ENCODE measurements around the gene ZBTB32.

ZBTB32 gene

GRCh38 chr19:35742121-35742724, 37.9 kb downstream of the ZBTB32 start, which contains the start of gene IGFLR1:
IGFLR1 (minus strand) TSS chr19:35742452; CDS start chr19:35741180, 1,272 bp downstream.
- no peak for DNase-seq (ENCODE audit: low read depth)
- peak within 1 kb of the TSS; percentile 68 for H3K4me3 ChIP-seq (ENCODE audit: low read length)
- TF ChIP-seq CTCF (conservative IDR thresholded peaks at IDR 0.05; ENCODE audit: low read depth, low read length): no peak

GRCh38 chr19:35743640-35744429, 39.5 kb downstream of the ZBTB32 start:
- DNase-seq (ENCODE audit: low read depth): no peak
- no peak overlapping the region for H3K4me3 ChIP-seq (ENCODE audit: low read length)
- TF ChIP-seq CTCF (conservative IDR thresholded peaks at IDR 0.05; ENCODE audit: low read depth, low read length): no peak

- peak; percentile 59 for TF ChIP-seq CTCF (conservative IDR thresholded peaks at IDR 0.05; ENCODE audit: low read depth, low read length)
- H3K4me3 ChIP-seq (ENCODE audit: low read length): peak overlapping the region; percentile 96
- DNase-seq (ENCODE audit: low read depth): peak; percentile 83
Observed at GRCh38 chr19:35744430-35745327, 40.3 kb downstream of the ZBTB32 start.

- H3K4me3 ChIP-seq (ENCODE audit: low read length): peak within 1 kb of the TSS; percentile 96
- TF ChIP-seq CTCF (conservative IDR thresholded peaks at IDR 0.05; ENCODE audit: low read depth, low read length): no peak
- DNase-seq (ENCODE audit: low read depth): peak; percentile 97
Observed at GRCh38 chr19:35745328-35746086, 41.1 kb downstream of the ZBTB32 start, which contains the start of the genes PSENEN and U2AF1L4. PSENEN (plus strand) TSS chr19:35745651; CDS start chr19:35745931, 280 bp downstream. U2AF1L4 (minus strand) TSS chr19:35745418; CDS start chr19:35745391, 27 bp downstream.

- TF ChIP-seq CTCF (conservative IDR thresholded peaks at IDR 0.05; ENCODE audit: low read depth, low read length): no peak
- peak overlapping the region; percentile 96 for H3K4me3 ChIP-seq (ENCODE audit: low read length)
- DNase-seq (ENCODE audit: low read depth): no peak
Observed at GRCh38 chr19:35746087-35746462, 41.7 kb downstream of the ZBTB32 start.

GRCh38 chr19:35746531-35746930, 42.2 kb downstream of the ZBTB32 start:
- H3K4me3 ChIP-seq (ENCODE audit: low read length): peak overlapping the region; percentile 96
- no peak for DNase-seq (ENCODE audit: low read depth)
- TF ChIP-seq CTCF (conservative IDR thresholded peaks at IDR 0.05; ENCODE audit: low read depth, low read length): no peak

Measured in retinal pigment epithelial cell (primary cell).